Psoas muscle (tissue), 8 donors: Measurements from ENCODE around the gene CD300C. TPM values are rescaled to one million over a fixed set of nuclear protein-coding genes. Genes with fewer than 3 reads are reported as not detected.

Experiments
- ATAC-seq, 4 donors: fragments of 200-7000 bp; cut with Tn5 transposase; one replicate each; pipeline ENCODE4 v1.9.1; 2020; ENCODE audit warnings: moderate library complexity in 3 of 4, mild to moderate bottlenecking in 2 of 4
- DNase-seq, 2 donors: peaks; one replicate each; pipeline ENCODE4 v3.0.0-alpha.2; 2020
- H3K27ac ChIP-seq: fragments of 200-600 bp; one replicate; pipeline ENCODE4 v1.8.0; 2022
- H3K27me3 ChIP-seq, 3 donors: fragments of 200-600 bp in 1 of 3; one replicate each; pipeline versions ENCODE4 v1.6.1 to v1.8.0; 2013 to 2022; ENCODE audit warnings: low read length in 2 of 3, mild to moderate bottlenecking in 2 of 3, moderate library complexity in 1 of 3; ENCODE audit not compliant: insufficient read depth in 3 of 3
- H3K36me3 ChIP-seq, 2 donors: fragments of 200-600 bp in 1 of 2; one replicate each; pipeline versions ENCODE4 v1.6.1 to v1.8.0; 2013 to 2022; ENCODE audit warnings: low read depth in 1 of 2, mild to moderate bottlenecking in 1 of 2, moderate library complexity in 1 of 2; ENCODE audit not compliant: insufficient read depth in 1 of 2
- H3K4me1 ChIP-seq: fragments of 200-600 bp; one replicate; pipeline ENCODE4 v1.8.0; 2022
- H3K4me3 ChIP-seq: fragments of 200-600 bp; one replicate; pipeline ENCODE4 v1.8.0; 2022; ENCODE audit warnings: mild to moderate bottlenecking
- H3K9me3 ChIP-seq: fragments of 200-600 bp; one replicate; pipeline ENCODE4 v1.8.0; 2022
- CTCF ChIP-seq: fragments of 200-600 bp; IDR thresholded peaks from one replicate; pipeline ENCODE4 v1.8.0; 2022; ENCODE audit warnings: antibody characterized with exemption
- WGBS, 3 donors: extraction: QIAGEN DNeasy Blood & Tissue Kit; methylation state at CpG; one replicate each; pipeline versions ENCODE4 v1.1.6 to v1.1.7; 2013; 5-methylcytosine and 5-hydroxymethylcytosine counted together
- intact Hi-C, 2 donors: fragments of 100-400 bp; cut with DNase I; formaldehyde crosslinking; loops; one replicate each; pipeline versions ENCODE4 v1.11.0 to v1.14.2; 2022
- polyA plus RNA-seq, 3 donors: library from polyadenylated mRNA; stranded (reverse); fragments of 200-250 nt; gene quantifications; one replicate each; pipeline ENCODE4 v1.2.3, GENCODE V29; 2013
- total RNA-seq, 4 donors: library from RNA; stranded (reverse); fragmentation: NEBNext Ultra II Directional in 2 of 4; extraction: Animal tissue kit (Norgen Biotek cat#: 25700) in 2 of 4; gene quantifications; one replicate each; pipeline versions ENCODE4 v1.2.1 to v1.2.4, GENCODE V29; 2021 to 2023
- donor health status: healthy with polysubstance abuse.
- donor health status: DM: no; HTN: no; CAD: no; lungs with moderate emphysema.
- donor health status: Bipolar disorder and iron deficiency.
- donor health status: healthy.
- donor health status: DM: yes; HTN: yes; CAD: no.
- donor health status: DM: no; HTN: no; CAD: no.
- donor health status: DM: no; HTN: no; CAD: no.
- donor health status: DM: yes; HTN: yes; CAD: no.

CD300C gene
- total and polyA plus RNA-seq, 7 donors: 0.03 to 0.44 (median 0.32) TPM

GRCh38 chr17:74543891-74544760 is 1.8 kb downstream of the CD300C start:
- H3K27ac ChIP-seq: no peak overlapping the region
- no peak overlapping the region for H3K4me3 ChIP-seq
- peaks cover 0 to under 1% (median 0%) of the 10 kb centered on the region in 3 donors for H3K27me3 ChIP-seq
- H3K9me3 ChIP-seq: no peaks in the 10 kb centered on the region
- 84 to 88% (median 85%) methylated on average over 18 of the region's 18 CpGs for WGBS, 3 donors
- ATAC-seq (no peak), DNase-seq (no peak)
- H3K36me3 ChIP-seq: no peaks in the 10 kb centered on the region
- no peak for TF ChIP-seq CTCF
- intact Hi-C loops: no loop called here
- H3K4me1 ChIP-seq: no peaks in the 10 kb centered on the region

GRCh38 chr17:74543406-74543805 is 2.5 kb downstream of the CD300C start:
- TF ChIP-seq CTCF: no peak
- peaks cover 0 to 2% (median 0%) of the 10 kb centered on the region in 3 donors for H3K27me3 ChIP-seq
- ATAC-seq: no peak
- no peaks in the 10 kb centered on the region for H3K36me3 ChIP-seq
- H3K27ac ChIP-seq: no peak overlapping the region
- WGBS, 3 donors: 73 to 80% (median 75%) methylated on average over 13 to 14 of the region's 14 CpGs
- intact Hi-C loops: no loop called here
- H3K4me1 ChIP-seq: no peaks in the 10 kb centered on the region
- no peak for DNase-seq
- no peak overlapping the region for H3K4me3 ChIP-seq
- no peaks in the 10 kb centered on the region for H3K9me3 ChIP-seq

GRCh38 chr17:74542727-74543383 is 3.1 kb downstream of the CD300C start:
- intact Hi-C loops: no loop called here
- Histone ChIP-seq H3K36me3 (no peaks in the 10 kb centered on the region), H3K9me3 (no peaks in the 10 kb centered on the region), H3K27me3 (peaks cover 0 to 2% (median 0%) of the 10 kb centered on the region in 3 donors), H3K27ac (no peak overlapping the region), H3K4me3 (no peak overlapping the region), H3K4me1 (no peaks in the 10 kb centered on the region)
- no peak for TF ChIP-seq CTCF
- WGBS, 3 donors: 79 to 91% (median 84%) methylated on average over 17 of the region's 17 CpGs
- no peak for DNase-seq
- ATAC-seq: no peak

GRCh38 chr17:74542166-74542565 is 3.7 kb downstream of the CD300C start:
- Histone ChIP-seq H3K4me3 (no peak overlapping the region), H3K27me3 (peaks cover 0 to 2% (median 0%) of the 10 kb centered on the region in 3 donors), H3K27ac (no peak overlapping the region), H3K36me3 (no peaks in the 10 kb centered on the region), H3K9me3 (no peaks in the 10 kb centered on the region), H3K4me1 (no peaks in the 10 kb centered on the region)
- no peak for TF ChIP-seq CTCF
- WGBS, 3 donors: 80 to 85% (median 81%) methylated on average over 5 of the region's 5 CpGs
- intact Hi-C loops: no loop called here
- no peak for DNase-seq
- no peak for ATAC-seq
